Naive thymus-derived CD4-positive, alpha-beta T cell (primary cell): ENCODE results near the gene GSTM2. TPM values are rescaled to one million over a fixed set of nuclear protein-coding genes. Genes with fewer than 3 reads are reported as not detected.
A peak's percentile ranks its signal among the peaks of the same experiment; 100 is the strongest.

Source experiments
- ATAC-seq: fragments of 150-1000 bp; cut with Tn5 transposase; 2 replicates; pipeline ENCODE4 v1.10.0; 2021; ENCODE audit warnings: mild to moderate bottlenecking, moderate library complexity
- CTCF ChIA-PET: fragments of 350-600 bp; sonication (Branson Sonifier 250); formaldehyde crosslinking; loops from one replicate; lab custom pipeline; 2021; ENCODE audit warnings: antibody characterized with exemption; lab: Charles Lee
- POLR2A ChIA-PET: fragments of 350-600 bp; sonication (Branson Sonifier 250); formaldehyde crosslinking; loops from one replicate; lab custom pipeline; 2021; ENCODE audit warnings: antibody characterized with exemption, inconsistent platforms; lab: Charles Lee
- DNase-seq, 9 donors: peaks; one replicate each; pipeline versions ENCODE4 v3.0.0 to v3.0.0-alpha.2; 2020 to 2022; ENCODE audit warnings: mixed read lengths in 1 of 9
- H3K27ac ChIP-seq: one replicate; pipeline ENCODE4 v1.7.0; 2013; ENCODE audit warnings: mild to moderate bottlenecking, low read depth, low read length, moderate library complexity
- H3K27me3 ChIP-seq, 2 donors: one replicate each; pipeline ENCODE4 v1.7.0; 2013; ENCODE audit warnings: low read length in 2 of 2, mild to moderate bottlenecking in 2 of 2, moderate library complexity in 2 of 2; ENCODE audit not compliant: control insufficient read depth in 2 of 2, insufficient read depth in 2 of 2
- H3K36me3 ChIP-seq, 3 experiments: 1 replicate in 2 of 3; 2 replicates in 1 of 3; pipeline ENCODE4 v1.7.0; 2013; ENCODE audit warnings: low read length in 3 of 3, mild to moderate bottlenecking in 3 of 3, moderate library complexity in 1 of 3; ENCODE audit not compliant: insufficient read depth in 3 of 3, control insufficient read depth in 2 of 3
- H3K4me1 ChIP-seq, 2 donors: one replicate each; pipeline ENCODE4 v1.7.0; 2013; ENCODE audit warnings: low read length in 2 of 2, mild to moderate bottlenecking in 2 of 2, moderate library complexity in 1 of 2; ENCODE audit not compliant: control insufficient read depth in 2 of 2, insufficient read depth in 2 of 2
- H3K4me3 ChIP-seq: 2 replicates; pipeline ENCODE4 v1.7.0; 2013; ENCODE audit warnings: mild to moderate bottlenecking, low read length
- H3K9me3 ChIP-seq, 3 experiments: 1 replicate in 2 of 3; 2 replicates in 1 of 3; pipeline ENCODE4 v1.7.0; 2013; ENCODE audit warnings: low read length in 3 of 3; ENCODE audit not compliant: control insufficient read depth in 2 of 3
- H3K27ac Mint-ChIP-seq, 9 donors: one replicate each; pipeline ENCODE4 v1.8.0; 2020 to 2022; ENCODE audit warnings: mixed read lengths in 9 of 9, mild to moderate bottlenecking in 8 of 9, moderate library complexity in 5 of 9, inconsistent platforms in 2 of 9
- H3K27me3 Mint-ChIP-seq, 5 donors: one replicate each; pipeline ENCODE4 v1.8.0; 2021 to 2022; ENCODE audit warnings: mixed read lengths in 5 of 5, mild to moderate bottlenecking in 1 of 5
- H3K36me3 Mint-ChIP-seq, 5 donors: one replicate each; pipeline ENCODE4 v1.8.0; 2020 to 2022; ENCODE audit warnings: mixed read lengths in 5 of 5, mild to moderate bottlenecking in 3 of 5, inconsistent platforms in 1 of 5
- H3K4me1 Mint-ChIP-seq, 7 donors: one replicate each; pipeline ENCODE4 v1.8.0; 2020 to 2022; ENCODE audit warnings: mixed read lengths in 7 of 7, mild to moderate bottlenecking in 3 of 7, inconsistent platforms in 1 of 7
- H3K4me3 Mint-ChIP-seq, 10 donors: one replicate each; pipeline ENCODE4 v1.8.0; 2020 to 2022; ENCODE audit warnings: mild to moderate bottlenecking in 10 of 10, mixed read lengths in 10 of 10, moderate library complexity in 6 of 10, inconsistent platforms in 2 of 10
- H3K9me3 Mint-ChIP-seq, 11 donors: one replicate each; pipeline ENCODE4 v1.8.0; 2020 to 2022; ENCODE audit warnings: mixed read lengths in 11 of 11, mild to moderate bottlenecking in 4 of 11, inconsistent platforms in 1 of 11, moderate library complexity in 1 of 11
- intact Hi-C, 2 donors: fragments of 100-400 bp; cut with micrococcal nuclease; formaldehyde crosslinking; loops; one replicate each; pipeline ENCODE4 v1.15.1; 2023
- polyA plus RNA-seq, 2 donors: library from polyadenylated mRNA; unstranded; fragments of 300-500 nt; fragmentation: Illumina TruSeq; gene quantifications; one replicate each; pipeline ENCODE4 v1.2.3, GENCODE V29; 2021
- total RNA-seq, 6 experiments: library from RNA in 5 of 6; stranded (reverse) in 5 of 6; gene quantifications; 1 replicate in 5 of 6; 2 replicates in 1 of 6; pipeline ENCODE4 v1.2.3 and lab custom pipeline; 2021 to 2026

The GSTM2 gene
- total and polyA plus RNA-seq, 7 experiments from 2014 or later: 52.2 to 201 (median 72.2) TPM

GRCh38 chr1:109636201-109636952 is 31.5 kb upstream of the GSTM2 start:
- H3K9me3 ChIP-seq: no peaks in the 10 kb centered on the region
- ATAC-seq (no peak), DNase-seq (no peak)
- Mint-ChIP-seq H3K4me1 (peaks cover 11 to 18% (median 15%) of the 10 kb centered on the region in 7 donors), H3K27me3 (peaks cover 0 to 3% (median 0%) of the 10 kb centered on the region in 5 donors), H3K36me3 (peaks cover 0 to 4% (median 0%) of the 10 kb centered on the region in 5 donors), H3K27ac (peak overlapping the region in 2 of 9 donors; percentile 22 to 61), H3K4me3 (no peak overlapping the region), H3K9me3 (peaks cover 0 to 3% (median 0%) of the 10 kb centered on the region in 11 donors)
- no peak overlapping the region for H3K27ac ChIP-seq
- peaks cover 3 to 10% of the 10 kb centered on the region in 2 donors for H3K4me1 ChIP-seq
- ChIA-PET POLR2A (interaction anchor here (0.9 to 1.1 kb wide), 3 partner anchors 12 to 90 kb away, joined by 3 read pairs; partner anchors contain the start of gene GNAI3), CTCF (interaction anchor here (0.6 to 9.2 kb wide), 9 partner anchors 9 to 378 kb away, joined by 3 to 84 read pairs (median 4); partner anchors contain the start of genes CYB561D1, GNAI3 and GSTM4)
- H3K36me3 ChIP-seq: peaks cover 0 to 11% (median 0%) of the 10 kb centered on the region in 3 experiments
- H3K4me3 ChIP-seq: no peak overlapping the region
- H3K27me3 ChIP-seq: no peaks in the 10 kb centered on the region
- intact Hi-C loops: no loop called here

- Histone ChIP-seq H3K4me3 (no peak overlapping the region), H3K9me3 (no peaks in the 10 kb centered on the region), H3K4me1 (peaks cover 3 to 10% of the 10 kb centered on the region in 2 donors), H3K27ac (no peak overlapping the region), H3K36me3 (peaks cover 0 to under 1% (median 0%) of the 10 kb centered on the region in 3 experiments), H3K27me3 (no peaks in the 10 kb centered on the region)
- ChIA-PET POLR2A (interaction anchor here (0.9 to 1.0 kb wide), 3 partner anchors 13 to 91 kb away, joined by 3 read pairs; no protein-coding TSS in a partner anchor), CTCF (interaction anchor here (1.0 to 9.2 kb wide), 7 partner anchors 8 to 143 kb away, joined by 3 to 84 read pairs (median 3); partner anchors contain the start of genes CYB561D1 and GSTM4)
- ATAC-seq: no peak
- no peaks in the 10 kb centered on the region for H3K36me3 Mint-ChIP-seq
- H3K9me3 Mint-ChIP-seq: peaks cover 0 to 3% (median 0%) of the 10 kb centered on the region in 11 donors
- no peak overlapping the region for H3K27ac Mint-ChIP-seq
- peaks cover 11 to 18% (median 15%) of the 10 kb centered on the region in 7 donors for H3K4me1 Mint-ChIP-seq
- peaks cover 0 to 3% (median 0%) of the 10 kb centered on the region in 5 donors for H3K27me3 Mint-ChIP-seq
- intact Hi-C loops: no loop called here
- no peak overlapping the region for H3K4me3 Mint-ChIP-seq
- no peak for DNase-seq
Measured at GRCh38 chr1:109637446-109637845, 30.4 kb upstream of the GSTM2 start.

GRCh38 chr1:109639063-109639840 is 28.6 kb upstream of the GSTM2 start:
- Histone ChIP-seq H3K27ac (no peak overlapping the region), H3K4me1 (peaks cover 6 to 15% of the 10 kb centered on the region in 2 donors), H3K9me3 (no peaks in the 10 kb centered on the region), H3K36me3 (no peaks in the 10 kb centered on the region), H3K4me3 (no peak overlapping the region), H3K27me3 (no peaks in the 10 kb centered on the region)
- Mint-ChIP-seq H3K4me3 (no peak overlapping the region), H3K4me1 (peaks cover 9 to 23% (median 14%) of the 10 kb centered on the region in 7 donors), H3K9me3 (peaks cover 0 to 3% (median 0%) of the 10 kb centered on the region in 11 donors), H3K27ac (no peak overlapping the region), H3K27me3 (peaks cover 0 to 3% (median 0%) of the 10 kb centered on the region in 5 donors), H3K36me3 (no peaks in the 10 kb centered on the region)
- no peak for ATAC-seq
- POLR2A ChIA-PET: interaction anchor here (0.7 to 2.1 kb wide), 6 partner anchors 90 to 345 kb away, joined by 3 to 11 read pairs (median 4); partner anchors contain the start of genes AHCYL1 and GNAI3
- CTCF ChIA-PET: interaction anchor here (0.7 to 9.2 kb wide), 23 partner anchors 7 to 355 kb away, joined by 3 to 116 read pairs (median 4); partner anchors contain the start of genes AHCYL1, GNAI3 and GSTM4
- intact Hi-C loops: no loop called here
- DNase-seq: no peak

GRCh38 chr1:109639841-109640184 is 28.0 kb upstream of the GSTM2 start:
- no peak overlapping the region for H3K4me3 ChIP-seq
- Mint-ChIP-seq H3K27me3 (peaks cover 0 to 3% (median 0%) of the 10 kb centered on the region in 5 donors), H3K36me3 (no peaks in the 10 kb centered on the region), H3K27ac (peak overlapping the region in 2 of 9 donors; percentile 28 to 59), H3K4me1 (peaks cover 5 to 17% (median 9%) of the 10 kb centered on the region in 7 donors), H3K4me3 (peak overlapping the region in 1 of 10 donors; percentile 8), H3K9me3 (peaks cover 0 to 3% (median 0%) of the 10 kb centered on the region in 11 donors)
- H3K4me1 ChIP-seq: peaks cover 6 to 9% of the 10 kb centered on the region in 2 donors
- ChIA-PET CTCF (interaction anchor here (0.7 to 9.2 kb wide), 36 partner anchors 8 to 790 kb away, joined by 3 to 116 read pairs (median 4); partner anchors contain the start of genes AHCYL1, GNAI3, GSTM4 and PSMA5), POLR2A (interaction anchor here (0.6 to 2.1 kb wide), 9 partner anchors 91 to 345 kb away, joined by 3 to 11 read pairs (median 3); partner anchors contain the start of genes AHCYL1 and GNAI3)
- H3K27me3 ChIP-seq: no peaks in the 10 kb centered on the region
- no peak for DNase-seq
- ATAC-seq: no peak
- no peaks in the 10 kb centered on the region for H3K9me3 ChIP-seq
- no peak overlapping the region for H3K27ac ChIP-seq
- no peaks in the 10 kb centered on the region for H3K36me3 ChIP-seq
- intact Hi-C loops: loop anchor here (1.0 to 5.0 kb wide), 5 partner anchors 62 to 467 kb away; partner anchors contain the start of gene CSF1 (in 1 of the 2)

GRCh38 chr1:109640285-109640865 is 27.5 kb upstream of the GSTM2 start:
- DNase-seq (peak; percentile 73 to 92 (median 81)), ATAC-seq (peak; percentile 88)
- Histone ChIP-seq H3K27me3 (no peaks in the 10 kb centered on the region), H3K4me3 (no peak overlapping the region), H3K36me3 (no peaks in the 10 kb centered on the region), H3K9me3 (no peaks in the 10 kb centered on the region), H3K4me1 (peaks cover 6 to 7% of the 10 kb centered on the region in 2 donors), H3K27ac (no peak overlapping the region)
- Mint-ChIP-seq H3K36me3 (no peaks in the 10 kb centered on the region), H3K4me1 (peaks cover 4 to 15% (median 5%) of the 10 kb centered on the region in 7 donors), H3K27ac (peak overlapping the region in 2 of 9 donors; percentile 28 to 59), H3K4me3 (peak overlapping the region in 1 of 10 donors; percentile 8), H3K9me3 (peaks cover 0 to 3% (median 0%) of the 10 kb centered on the region in 11 donors), H3K27me3 (peaks cover 0 to 7% (median 0%) of the 10 kb centered on the region in 5 donors)
- ChIA-PET CTCF (interaction anchor here (0.6 to 9.2 kb wide), 44 partner anchors 8 to 789 kb away, joined by 3 to 116 read pairs (median 4); partner anchors contain the start of genes AHCYL1, GNAI3, GSTM2 and GSTM4), POLR2A (interaction anchor here (0.6 to 2.1 kb wide), 9 partner anchors 92 to 344 kb away, joined by 3 to 11 read pairs (median 3); partner anchors contain the start of genes AHCYL1 and GNAI3)
- intact Hi-C loops: loop anchor here (1.0 to 5.0 kb wide), 5 partner anchors 62 to 467 kb away; partner anchors contain the start of gene CSF1 (in 1 of the 2)
